SU-DHL-6 (cell line): ENCODE data around the gene CUEDC1.

Experiments used
- H2AFZ ChIP-seq: fragments of 200-600 bp; sonication (generic); 2 replicates; pipeline ENCODE4 v1.6.1; 2014; ENCODE audit warnings: low read depth, mild to moderate bottlenecking, moderate library complexity, mixed read lengths, antibody characterized with exemption, low read length; ENCODE audit not compliant: severe bottlenecking
- H3F3A ChIP-seq: fragments of 200-600 bp; shearing (Covaris generic); 2 replicates; pipeline ENCODE4 v1.6.0; 2016; ENCODE audit warnings: antibody characterized with exemption, mild to moderate bottlenecking; ENCODE audit not compliant: insufficient read depth
- H3K27ac ChIP-seq: fragments of 200-600 bp; sonication (generic); 2 replicates; pipeline ENCODE4 v1.5.1; 2016; ENCODE audit warnings: low read depth, mild to moderate bottlenecking, low read length, moderate library complexity, mixed read lengths
- H3K27me3 ChIP-seq: fragments of 200-600 bp; sonication (generic), shearing (Covaris generic); 2 replicates; pipeline ENCODE4 v1.6.0; 2014; ENCODE audit warnings: mild to moderate bottlenecking, low read length
- H3K36me3 ChIP-seq: fragments of 200-600 bp; sonication (generic); 2 replicates; pipeline ENCODE4 v1.6.1; 2014; ENCODE audit warnings: mild to moderate bottlenecking, low read length, mixed read lengths
- H3K4me2 ChIP-seq: fragments of 300-600, 200-600 bp; shearing (Covaris generic), sonication (generic); 2 replicates; pipeline ENCODE4 v1.6.0; 2014; ENCODE audit warnings: low read length, low read depth, mild to moderate bottlenecking; ENCODE audit not compliant: poor library complexity, severe bottlenecking
- H3K4me3 ChIP-seq: fragments of 200-600 bp; sonication (generic); 2 replicates; pipeline ENCODE4 v1.5.1; 2014; ENCODE audit warnings: antibody characterized with exemption, low read length, mild to moderate bottlenecking, mixed read lengths; ENCODE audit not compliant: insufficient read depth, poor library complexity, severe bottlenecking
- H3K79me2 ChIP-seq: fragments of 200-600 bp; sonication (generic); 2 replicates; pipeline ENCODE4 v1.6.1; 2014; ENCODE audit warnings: mild to moderate bottlenecking, low read length, moderate library complexity; ENCODE audit not compliant: insufficient read depth
- H3K9ac ChIP-seq: fragments of 200-600 bp; sonication (generic); 2 replicates; pipeline ENCODE4 v1.7.0; 2014; ENCODE audit warnings: mild to moderate bottlenecking, low read length
- H3K9me2 ChIP-seq: fragments of 200-600 bp; sonication (generic); replicated peaks from 2 replicates; pipeline ENCODE4 v1.6.1; 2014; ENCODE audit warnings: low read length; ENCODE audit not compliant: insufficient read depth
- H3K9me3 ChIP-seq: fragments of 200-600 bp; sonication (generic); 2 replicates; pipeline ENCODE4 v1.6.1; 2014; ENCODE audit warnings: low read length, mixed read lengths; ENCODE audit not compliant: insufficient read depth
- H4K20me1 ChIP-seq: fragments of 200-600 bp; sonication (generic); 2 replicates; pipeline ENCODE4 v1.6.1; 2014; ENCODE audit warnings: low read depth, mild to moderate bottlenecking, antibody characterized with exemption, low read length, moderate library complexity, mixed read lengths
- EZH2phosphoT487 ChIP-seq: fragments of 200-600 bp; sonication (generic), shearing (Covaris generic); conservative IDR thresholded peaks from 2 replicates; pipeline ENCODE4 v1.6.1; 2018; ENCODE audit warnings: mild to moderate bottlenecking, antibody characterized with exemption, low read length, moderate library complexity, mixed read lengths
- TF ChIP-seq, protein P1 (sequence below): fragments of 200-600 bp; sonication (generic); IDR thresholded peaks from one replicate; pipeline ENCODE4 v1.5.1; 2017; ENCODE audit warnings: antibody characterized with exemption, mild to moderate bottlenecking, low read length, moderate library complexity; ENCODE audit not compliant: insufficient read depth, poor library complexity, severe bottlenecking

CUEDC1 gene

DNA sequence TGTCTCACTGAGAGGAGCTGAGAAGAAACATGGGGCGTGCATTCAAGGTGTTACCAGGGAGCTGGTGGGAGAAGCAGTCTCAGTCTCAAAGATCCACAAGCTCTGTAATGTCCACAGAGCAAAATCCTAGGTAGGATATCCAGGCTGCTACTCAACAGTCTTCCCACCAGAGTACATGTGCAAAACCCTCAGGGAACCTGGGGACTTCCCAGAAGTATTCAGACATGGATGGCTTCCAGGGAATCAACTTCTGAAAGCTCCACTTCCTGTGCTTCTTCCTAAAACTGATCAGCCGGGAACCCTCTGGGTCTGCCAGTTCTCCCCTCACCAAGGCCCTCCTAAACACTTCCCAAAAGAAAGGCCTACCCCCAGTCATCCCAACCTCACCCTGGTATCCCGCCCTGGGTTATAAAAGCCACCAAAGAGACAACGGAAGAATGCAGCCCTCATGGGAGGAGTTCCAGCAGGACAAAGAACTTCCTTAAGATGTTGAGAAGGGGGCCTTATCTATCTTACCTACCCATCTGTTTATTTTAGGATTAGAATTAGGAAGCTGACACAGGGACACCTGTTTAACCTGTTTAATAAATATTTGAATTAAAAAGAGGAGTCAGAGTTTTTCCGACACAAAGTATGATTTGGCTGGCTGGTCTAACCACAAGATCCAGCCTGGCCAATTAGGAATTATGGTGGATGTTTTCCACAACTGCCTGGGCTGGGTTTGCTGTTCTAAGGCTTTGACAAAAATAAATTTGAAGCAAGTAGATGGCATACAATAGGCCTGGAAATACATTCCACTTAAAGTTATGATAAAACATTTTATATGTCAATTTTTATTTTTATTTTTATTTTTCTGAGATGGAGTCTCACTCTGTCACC is 37.0 kb downstream of the CUEDC1 start:
- H3F3A ChIP-seq, result no peaks in the 10 kb centered on the region
- no peaks in the 10 kb centered on the region for H3K27me3 ChIP-seq
- no peak overlapping the region for H3K9ac ChIP-seq
- no peak overlapping the region for H3K27ac ChIP-seq
- no peak overlapping the region for H2AFZ ChIP-seq
- TF ChIP-seq, protein P1, sequence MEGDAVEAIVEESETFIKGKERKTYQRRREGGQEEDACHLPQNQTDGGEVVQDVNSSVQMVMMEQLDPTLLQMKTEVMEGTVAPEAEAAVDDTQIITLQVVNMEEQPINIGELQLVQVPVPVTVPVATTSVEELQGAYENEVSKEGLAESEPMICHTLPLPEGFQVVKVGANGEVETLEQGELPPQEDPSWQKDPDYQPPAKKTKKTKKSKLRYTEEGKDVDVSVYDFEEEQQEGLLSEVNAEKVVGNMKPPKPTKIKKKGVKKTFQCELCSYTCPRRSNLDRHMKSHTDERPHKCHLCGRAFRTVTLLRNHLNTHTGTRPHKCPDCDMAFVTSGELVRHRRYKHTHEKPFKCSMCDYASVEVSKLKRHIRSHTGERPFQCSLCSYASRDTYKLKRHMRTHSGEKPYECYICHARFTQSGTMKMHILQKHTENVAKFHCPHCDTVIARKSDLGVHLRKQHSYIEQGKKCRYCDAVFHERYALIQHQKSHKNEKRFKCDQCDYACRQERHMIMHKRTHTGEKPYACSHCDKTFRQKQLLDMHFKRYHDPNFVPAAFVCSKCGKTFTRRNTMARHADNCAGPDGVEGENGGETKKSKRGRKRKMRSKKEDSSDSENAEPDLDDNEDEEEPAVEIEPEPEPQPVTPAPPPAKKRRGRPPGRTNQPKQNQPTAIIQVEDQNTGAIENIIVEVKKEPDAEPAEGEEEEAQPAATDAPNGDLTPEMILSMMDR, result no peak
- TF ChIP-seq EZH2phosphoT487, result no peak
- no peaks in the 10 kb centered on the region for H4K20me1 ChIP-seq
- H3K36me3 ChIP-seq, result no peaks in the 10 kb centered on the region
- H3K4me2 ChIP-seq, result no peak overlapping the region
- no peaks in the 10 kb centered on the region for H3K9me2 ChIP-seq
- no peak overlapping the region for H3K4me3 ChIP-seq
- H3K9me3 ChIP-seq, result no peaks in the 10 kb centered on the region
- no peaks in the 10 kb centered on the region for H3K79me2 ChIP-seq

DNA sequence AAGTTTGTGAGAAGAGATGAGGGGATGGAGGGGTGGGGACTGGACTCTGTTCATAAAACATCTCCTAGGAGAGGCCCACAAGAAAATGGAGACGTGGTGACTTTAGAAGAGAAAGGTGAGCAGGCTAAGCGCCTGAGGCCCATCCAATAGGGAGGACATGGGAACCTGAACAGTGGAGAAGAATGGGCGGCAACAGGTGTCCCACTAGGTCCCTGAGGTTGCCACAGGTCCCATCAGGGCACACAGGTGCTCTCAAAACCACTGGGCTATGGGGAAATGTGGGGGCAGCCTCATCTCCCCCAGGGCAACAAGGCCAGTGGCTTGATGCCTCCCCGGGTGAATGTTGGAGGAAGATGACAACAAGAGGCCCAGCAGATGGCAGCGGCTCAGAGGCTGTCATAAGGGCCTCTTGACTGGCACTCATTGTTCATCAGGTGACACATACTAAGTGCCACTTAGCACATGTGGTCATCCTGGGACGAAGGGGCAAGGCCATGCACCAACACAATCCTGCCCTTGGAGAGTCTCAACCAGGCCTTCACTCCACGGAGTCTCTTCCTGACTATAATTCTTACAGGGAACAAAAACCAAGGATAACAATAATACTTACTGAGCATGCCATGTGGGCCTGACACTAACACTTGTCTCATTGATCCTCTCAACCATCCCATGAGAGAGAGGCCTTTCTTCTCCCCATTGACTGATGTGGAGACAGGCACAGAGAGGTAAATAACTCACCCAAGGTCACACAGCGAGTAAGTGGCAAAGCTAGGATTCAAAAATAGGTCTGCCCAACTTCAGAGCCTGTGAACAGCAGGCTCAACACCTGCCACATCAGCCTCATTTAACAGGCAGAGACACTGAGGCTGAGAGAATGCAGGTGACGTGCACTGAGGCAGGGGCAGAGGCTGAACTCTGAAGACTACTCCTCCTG is 38.0 kb downstream of the CUEDC1 start:
- Histone ChIP-seq H3F3A (no peaks in the 10 kb centered on the region), H3K4me3 (no peak overlapping the region), H3K79me2 (no peaks in the 10 kb centered on the region), H3K9me2 (no peaks in the 10 kb centered on the region), H3K4me2 (no peak overlapping the region), H3K27ac (no peak overlapping the region), H4K20me1 (no peaks in the 10 kb centered on the region), H3K27me3 (no peaks in the 10 kb centered on the region), H2AFZ (no peak overlapping the region), H3K9me3 (no peaks in the 10 kb centered on the region), H3K36me3 (no peaks in the 10 kb centered on the region), H3K9ac (no peak overlapping the region)
- TF ChIP-seq EZH2phosphoT487, result no peak
- TF ChIP-seq, protein P1, result no peak

DNA sequence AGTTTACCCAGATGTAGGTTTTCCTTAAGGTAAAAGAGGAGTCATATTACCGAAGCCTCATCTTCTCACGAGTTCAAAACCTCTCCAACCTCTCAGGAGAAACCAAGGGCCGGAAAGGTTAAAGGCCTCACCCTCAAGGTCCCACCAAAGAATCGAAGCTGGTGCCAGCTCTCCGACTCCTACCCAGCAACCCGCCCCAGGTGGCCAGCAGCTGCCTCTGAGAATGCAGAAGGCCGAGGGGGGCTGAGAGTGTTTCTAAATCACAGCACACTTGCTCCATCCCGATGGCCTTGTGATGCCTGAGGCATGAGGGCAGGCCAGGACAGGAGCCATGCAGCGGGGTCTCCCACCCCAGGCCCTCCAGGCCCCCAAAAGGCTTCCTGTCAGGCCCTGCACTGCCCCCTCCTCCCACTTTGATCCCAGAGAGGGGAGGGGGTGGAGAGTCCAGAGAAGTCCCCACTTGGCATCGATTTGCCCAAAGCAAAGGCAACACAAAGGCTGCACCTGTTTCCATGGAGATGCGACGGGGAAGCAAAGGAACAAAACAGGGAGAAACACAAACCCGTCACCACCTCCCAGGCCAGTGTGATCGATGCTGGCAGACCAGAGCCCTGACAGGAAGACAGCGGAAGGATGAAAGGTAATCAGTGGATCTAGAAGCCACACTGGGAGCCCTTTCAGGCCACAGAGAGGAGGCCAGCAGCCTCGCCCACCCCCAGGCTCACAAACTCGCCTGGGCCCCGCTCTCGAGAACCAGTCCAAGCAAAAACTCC is 39.0 kb downstream of the CUEDC1 start:
- Histone ChIP-seq H3F3A (no peaks in the 10 kb centered on the region), H3K36me3 (no peaks in the 10 kb centered on the region), H2AFZ (no peak overlapping the region), H3K79me2 (no peaks in the 10 kb centered on the region), H3K9me3 (no peaks in the 10 kb centered on the region), H3K9ac (no peak overlapping the region), H3K27ac (no peak overlapping the region), H4K20me1 (no peaks in the 10 kb centered on the region), H3K27me3 (no peaks in the 10 kb centered on the region), H3K4me2 (no peak overlapping the region), H3K9me2 (no peaks in the 10 kb centered on the region), H3K4me3 (no peak overlapping the region)
- TF ChIP-seq, protein P1, result no peak
